WERI-Rb-1 (cell line): Measurements from ENCODE around the gene KAZN.

Source experiments
- DNase-seq: peaks from one replicate; pipeline ENCODE4 v3.0.0-alpha.2; 2020
- H3K27ac ChIP-seq: fragments of 250-450 bp; sonication (Bioruptor Pico); 2 replicates; pipeline ENCODE4 v1.5.1; 2020; ENCODE audit warnings: mild to moderate bottlenecking, moderate library complexity
- H3K27me3 ChIP-seq: fragments of 250-450 bp; sonication (Bioruptor Pico); 2 replicates; pipeline ENCODE4 v1.5.1; 2021; ENCODE audit warnings: mild to moderate bottlenecking, low read depth, moderate library complexity; ENCODE audit not compliant: insufficient read depth, severe bottlenecking
- H3K36me3 ChIP-seq: fragments of 250-450 bp; sonication (Bioruptor Pico); 2 replicates; pipeline ENCODE4 v1.5.1; 2020; ENCODE audit warnings: mild to moderate bottlenecking, moderate library complexity
- H3K4me3 ChIP-seq: 2 replicates; pipeline ENCODE4 v1.5.1; 2011; ENCODE audit warnings: low read depth, mild to moderate bottlenecking, control low read depth, low read length
- H3K9me3 ChIP-seq: fragments of 250-450 bp; sonication (Bioruptor Pico); 2 replicates; pipeline ENCODE4 v1.5.1; 2021; ENCODE audit warnings: mild to moderate bottlenecking, moderate library complexity; ENCODE audit not compliant: severe bottlenecking
- TF ChIP-seq, protein P1 (sequence below): IDR thresholded peaks from 2 replicates; pipeline ENCODE4 v1.5.1; 2011; ENCODE audit warnings: low read depth, mild to moderate bottlenecking, control low read depth, inconsistent platforms, low read length

KAZN gene

DNA sequence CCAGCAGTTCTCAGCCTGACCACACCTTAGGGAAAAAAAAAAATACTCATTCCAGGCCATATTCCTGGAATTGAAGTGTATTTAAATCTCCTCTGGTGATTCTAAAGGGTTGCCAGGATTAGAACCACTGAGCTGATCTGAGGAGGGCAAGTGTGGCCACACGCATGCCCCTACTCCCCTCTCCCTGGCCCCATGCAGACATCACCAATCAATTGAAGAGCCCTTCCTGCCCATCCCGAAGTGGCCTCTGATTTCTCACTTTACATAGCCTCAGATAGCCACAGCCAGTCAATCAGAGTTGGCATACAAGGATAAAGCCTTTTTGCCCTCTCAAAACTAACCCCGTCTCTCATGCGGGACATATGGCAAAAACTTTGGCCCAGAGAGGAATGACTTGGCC lies 470.5 kb downstream of the KAZN start:
- Histone ChIP-seq H3K36me3 (no peaks in the 10 kb centered on the region), H3K27me3 (no peaks in the 10 kb centered on the region), H3K27ac (no peak overlapping the region), H3K9me3 (no peaks in the 10 kb centered on the region), H3K4me3 (no peak overlapping the region)
- DNase-seq, result no peak
- TF ChIP-seq, protein P1, sequence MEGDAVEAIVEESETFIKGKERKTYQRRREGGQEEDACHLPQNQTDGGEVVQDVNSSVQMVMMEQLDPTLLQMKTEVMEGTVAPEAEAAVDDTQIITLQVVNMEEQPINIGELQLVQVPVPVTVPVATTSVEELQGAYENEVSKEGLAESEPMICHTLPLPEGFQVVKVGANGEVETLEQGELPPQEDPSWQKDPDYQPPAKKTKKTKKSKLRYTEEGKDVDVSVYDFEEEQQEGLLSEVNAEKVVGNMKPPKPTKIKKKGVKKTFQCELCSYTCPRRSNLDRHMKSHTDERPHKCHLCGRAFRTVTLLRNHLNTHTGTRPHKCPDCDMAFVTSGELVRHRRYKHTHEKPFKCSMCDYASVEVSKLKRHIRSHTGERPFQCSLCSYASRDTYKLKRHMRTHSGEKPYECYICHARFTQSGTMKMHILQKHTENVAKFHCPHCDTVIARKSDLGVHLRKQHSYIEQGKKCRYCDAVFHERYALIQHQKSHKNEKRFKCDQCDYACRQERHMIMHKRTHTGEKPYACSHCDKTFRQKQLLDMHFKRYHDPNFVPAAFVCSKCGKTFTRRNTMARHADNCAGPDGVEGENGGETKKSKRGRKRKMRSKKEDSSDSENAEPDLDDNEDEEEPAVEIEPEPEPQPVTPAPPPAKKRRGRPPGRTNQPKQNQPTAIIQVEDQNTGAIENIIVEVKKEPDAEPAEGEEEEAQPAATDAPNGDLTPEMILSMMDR, result no peak

- TF ChIP-seq, protein P1, result no peak
- DNase-seq, result no peak
- H3K36me3 ChIP-seq, result no peaks in the 10 kb centered on the region
- H3K4me3 ChIP-seq, result no peak overlapping the region
- H3K9me3 ChIP-seq, result no peaks in the 10 kb centered on the region
- H3K27me3 ChIP-seq, result no peaks in the 10 kb centered on the region
- no peak overlapping the region for H3K27ac ChIP-seq
Measured at GRCh38 chr1:15070145-15070748, 471.8 kb downstream of the KAZN start.

- no peak overlapping the region for H3K4me3 ChIP-seq
- no peaks in the 10 kb centered on the region for H3K9me3 ChIP-seq
- no peaks in the 10 kb centered on the region for H3K36me3 ChIP-seq
- no peaks in the 10 kb centered on the region for H3K27me3 ChIP-seq
- DNase-seq, result no peak
- TF ChIP-seq, protein P1, result no peak
- H3K27ac ChIP-seq, result no peak overlapping the region
Measured at GRCh38 chr1:15071936-15072335, 473.5 kb downstream of the KAZN start.

- H3K36me3 ChIP-seq, result no peaks in the 10 kb centered on the region
- H3K27me3 ChIP-seq, result no peaks in the 10 kb centered on the region
- TF ChIP-seq, protein P1, result no peak
- no peak for DNase-seq
- no peaks in the 10 kb centered on the region for H3K9me3 ChIP-seq
- H3K4me3 ChIP-seq, result no peak overlapping the region
- no peak overlapping the region for H3K27ac ChIP-seq
Measured at GRCh38 chr1:15073799-15074308, 475.4 kb downstream of the KAZN start.

DNA sequence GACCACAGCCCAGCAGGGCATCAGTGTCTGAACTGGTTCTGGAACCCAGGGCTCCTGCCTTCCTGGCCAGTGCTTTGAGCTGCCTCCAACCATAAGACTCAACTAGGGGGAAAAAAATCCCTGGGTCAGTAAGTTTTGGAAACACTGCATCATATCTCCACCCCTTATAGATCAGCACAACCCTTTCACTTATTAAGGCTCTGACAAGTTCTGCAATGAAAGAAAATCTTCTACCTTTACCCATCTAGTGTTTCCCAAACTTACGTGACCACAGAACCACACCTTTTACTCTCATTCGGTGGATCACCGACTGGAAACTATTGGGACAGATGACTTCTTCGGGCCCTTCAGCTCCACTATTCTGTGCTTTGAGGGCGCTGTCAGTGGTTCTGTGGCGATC lies 476.7 kb downstream of the KAZN start:
- no peak overlapping the region for H3K27ac ChIP-seq
- H3K9me3 ChIP-seq, result no peaks in the 10 kb centered on the region
- TF ChIP-seq, protein P1, result no peak
- no peak overlapping the region for H3K4me3 ChIP-seq
- H3K36me3 ChIP-seq, result no peaks in the 10 kb centered on the region
- DNase-seq, result no peak
- no peaks in the 10 kb centered on the region for H3K27me3 ChIP-seq

- Histone ChIP-seq H3K27ac (no peak overlapping the region), H3K36me3 (no peaks in the 10 kb centered on the region), H3K9me3 (no peaks in the 10 kb centered on the region), H3K4me3 (no peak overlapping the region), H3K27me3 (no peaks in the 10 kb centered on the region)
- DNase-seq, result no peak
- TF ChIP-seq, protein P1, result no peak
Measured at GRCh38 chr1:15075817-15076216, 477.3 kb downstream of the KAZN start.
